ENCODE results near the gene PTPN6. TPM values are rescaled to one million over a fixed set of nuclear protein-coding genes. Genes with fewer than 3 reads are reported as not detected.

Gene PTPN6
- polyA plus RNA-seq, 1 donor from 2014 or later = not detected

GRCh38 chr12:6937481-6938352 is 13.4 kb upstream of the PTPN6 start:
- peak overlapping the region; percentile 51 for H3K4me2 ChIP-seq (ENCODE audit: low read length)
- peaks cover 8% of the 10 kb centered on the region for H3K36me3 ChIP-seq (ENCODE audit: insufficient read depth, low read length)
- H3K27me3 ChIP-seq (ENCODE audit: insufficient read depth, low read depth, low read length) = no peaks in the 10 kb centered on the region
- no peak overlapping the region for H2AFZ ChIP-seq (ENCODE audit: low read depth, low read length)
- peak overlapping the region; percentile 71 for H3K4me3 ChIP-seq (ENCODE audit: low read length)
- TF ChIP-seq EP300 (conservative IDR thresholded peaks at IDR 0.05; ENCODE audit: poor library complexity, severe bottlenecking) (peak; percentile 78), MXI1 (conservative IDR thresholded peaks at IDR 0.05; ENCODE audit: poor library complexity, severe bottlenecking) (peak; percentile 91), TAF1 (IDR thresholded peaks at IDR 0.05; ENCODE audit: low read depth) (no peak), REST (IDR thresholded peaks at IDR 0.05; ENCODE audit: borderline replicate concordance) (peak; percentile 70), SMC3 (conservative IDR thresholded peaks at IDR 0.05; ENCODE audit: poor library complexity) (peak; percentile 84), RAD21 (conservative IDR thresholded peaks at IDR 0.05) (peak; percentile 74), EZH2 (IDR thresholded peaks at IDR 0.05; ENCODE audit: borderline replicate concordance, insufficient read depth, low read length, poor library complexity, severe bottlenecking) (no peak), POLR2AphosphoS5 (IDR thresholded peaks at IDR 0.05) (peak; percentile 93)
- TF ChIP-seq, protein P1, sequence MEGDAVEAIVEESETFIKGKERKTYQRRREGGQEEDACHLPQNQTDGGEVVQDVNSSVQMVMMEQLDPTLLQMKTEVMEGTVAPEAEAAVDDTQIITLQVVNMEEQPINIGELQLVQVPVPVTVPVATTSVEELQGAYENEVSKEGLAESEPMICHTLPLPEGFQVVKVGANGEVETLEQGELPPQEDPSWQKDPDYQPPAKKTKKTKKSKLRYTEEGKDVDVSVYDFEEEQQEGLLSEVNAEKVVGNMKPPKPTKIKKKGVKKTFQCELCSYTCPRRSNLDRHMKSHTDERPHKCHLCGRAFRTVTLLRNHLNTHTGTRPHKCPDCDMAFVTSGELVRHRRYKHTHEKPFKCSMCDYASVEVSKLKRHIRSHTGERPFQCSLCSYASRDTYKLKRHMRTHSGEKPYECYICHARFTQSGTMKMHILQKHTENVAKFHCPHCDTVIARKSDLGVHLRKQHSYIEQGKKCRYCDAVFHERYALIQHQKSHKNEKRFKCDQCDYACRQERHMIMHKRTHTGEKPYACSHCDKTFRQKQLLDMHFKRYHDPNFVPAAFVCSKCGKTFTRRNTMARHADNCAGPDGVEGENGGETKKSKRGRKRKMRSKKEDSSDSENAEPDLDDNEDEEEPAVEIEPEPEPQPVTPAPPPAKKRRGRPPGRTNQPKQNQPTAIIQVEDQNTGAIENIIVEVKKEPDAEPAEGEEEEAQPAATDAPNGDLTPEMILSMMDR (IDR thresholded peaks at IDR 0.05; ENCODE audit: poor library complexity, severe bottlenecking) = peak; percentile 99
- H4K20me1 ChIP-seq (ENCODE audit: insufficient read depth) = peaks cover 9% of the 10 kb centered on the region
- H3K9me2 ChIP-seq (ENCODE audit: insufficient read depth, low read length) = no peaks in the 10 kb centered on the region
- H3K9me3 ChIP-seq (ENCODE audit: low read length) = no peaks in the 10 kb centered on the region
- H3K9ac ChIP-seq (ENCODE audit: low read length) = peak overlapping the region; percentile 86
- peaks cover 15% of the 10 kb centered on the region for H3K79me2 ChIP-seq (replicated peaks; ENCODE audit: insufficient read depth, low read length)
- peak overlapping the region; percentile 91 for H3K27ac ChIP-seq (ENCODE audit: low read length)
- peaks cover 7% of the 10 kb centered on the region for H3F3A ChIP-seq (ENCODE audit: insufficient read depth, low read length, poor library complexity, severe bottlenecking)

- H2AFZ ChIP-seq (ENCODE audit: low read depth, low read length) = no peak overlapping the region
- peaks cover 8% of the 10 kb centered on the region for H3K36me3 ChIP-seq (ENCODE audit: insufficient read depth, low read length)
Measured at GRCh38 chr12:6938353-6939190, 12.6 kb upstream of the PTPN6 start.

More at GRCh38 chr12:6938353-6939190, 12.6 kb upstream of the PTPN6 start:
- no peak overlapping the region for H3K4me2 ChIP-seq (ENCODE audit: low read length)
- H3K27me3 ChIP-seq (ENCODE audit: insufficient read depth, low read depth, low read length) = no peaks in the 10 kb centered on the region
- H3F3A ChIP-seq (ENCODE audit: insufficient read depth, low read length, poor library complexity, severe bottlenecking) = peaks cover 7% of the 10 kb centered on the region
- H3K27ac ChIP-seq (ENCODE audit: low read length) = peak overlapping the region; percentile 91
- H4K20me1 ChIP-seq (ENCODE audit: insufficient read depth) = peaks cover 3% of the 10 kb centered on the region
- H3K9me3 ChIP-seq (ENCODE audit: low read length) = no peaks in the 10 kb centered on the region
- H3K9ac ChIP-seq (ENCODE audit: low read length) = peak overlapping the region; percentile 42
- H3K79me2 ChIP-seq (replicated peaks; ENCODE audit: insufficient read depth, low read length) = peaks cover 10% of the 10 kb centered on the region
- peak overlapping the region; percentile 71 for H3K4me3 ChIP-seq (ENCODE audit: low read length)
- TF ChIP-seq TAF1 (IDR thresholded peaks at IDR 0.05; ENCODE audit: low read depth) (no peak), EP300 (conservative IDR thresholded peaks at IDR 0.05; ENCODE audit: poor library complexity, severe bottlenecking) (no peak), REST (IDR thresholded peaks at IDR 0.05; ENCODE audit: borderline replicate concordance) (no peak), EZH2 (IDR thresholded peaks at IDR 0.05; ENCODE audit: borderline replicate concordance, insufficient read depth, low read length, poor library complexity, severe bottlenecking) (no peak), SMC3 (conservative IDR thresholded peaks at IDR 0.05; ENCODE audit: poor library complexity) (no peak), RAD21 (conservative IDR thresholded peaks at IDR 0.05) (no peak), MXI1 (conservative IDR thresholded peaks at IDR 0.05; ENCODE audit: poor library complexity, severe bottlenecking) (no peak), POLR2AphosphoS5 (IDR thresholded peaks at IDR 0.05) (no peak)
- TF ChIP-seq, protein P1 (IDR thresholded peaks at IDR 0.05; ENCODE audit: poor library complexity, severe bottlenecking) = no peak
- H3K9me2 ChIP-seq (ENCODE audit: insufficient read depth, low read length) = no peaks in the 10 kb centered on the region
